A673 (cell line): Measurements from ENCODE around the gene CACNA1A.
"Not testable (repeated sequence)": the region's sequence is repeated elsewhere in the genome, so short reads cannot be mapped to it uniquely, and the experiment has no call there.

Source experiments
- EZH2 ChIP-seq: fragments of 200-600 bp; sonication (generic); IDR thresholded peaks from 2 replicates; pipeline ENCODE4 v1.6.1; 2017; ENCODE audit warnings: borderline replicate concordance, low read depth, mild to moderate bottlenecking, mixed read lengths, antibody characterized with exemption, low read length; ENCODE audit not compliant: poor library complexity, severe bottlenecking
- TF ChIP-seq, protein P1 (sequence below): fragments of 300-800, 200-600 bp; sonication (generic); conservative IDR thresholded peaks from 2 replicates; pipeline ENCODE4 v1.5.1; 2017; ENCODE audit warnings: low read depth, mild to moderate bottlenecking, antibody characterized with exemption, low read length, moderate library complexity, mixed read lengths

DNA sequence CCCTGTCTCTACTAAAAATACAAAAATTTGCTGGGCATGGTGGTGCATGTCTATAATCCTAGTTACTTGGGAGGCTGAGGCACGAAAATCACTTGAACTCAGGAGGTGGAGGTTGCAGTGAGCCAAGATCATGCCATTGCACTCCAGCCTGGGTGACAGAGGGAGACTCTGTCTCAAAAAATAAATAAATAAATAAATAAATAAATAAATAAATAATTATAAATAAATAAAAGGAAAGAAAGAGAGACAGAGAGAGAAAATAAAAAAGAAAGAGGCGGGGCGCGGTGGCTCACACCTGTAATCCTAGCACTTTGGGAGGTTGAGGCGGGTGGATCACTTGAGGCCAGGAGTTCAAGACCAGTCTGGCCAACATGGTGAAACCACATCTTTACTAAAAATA, 328.7 kb downstream of the CACNA1A start:
- TF ChIP-seq, protein P1, sequence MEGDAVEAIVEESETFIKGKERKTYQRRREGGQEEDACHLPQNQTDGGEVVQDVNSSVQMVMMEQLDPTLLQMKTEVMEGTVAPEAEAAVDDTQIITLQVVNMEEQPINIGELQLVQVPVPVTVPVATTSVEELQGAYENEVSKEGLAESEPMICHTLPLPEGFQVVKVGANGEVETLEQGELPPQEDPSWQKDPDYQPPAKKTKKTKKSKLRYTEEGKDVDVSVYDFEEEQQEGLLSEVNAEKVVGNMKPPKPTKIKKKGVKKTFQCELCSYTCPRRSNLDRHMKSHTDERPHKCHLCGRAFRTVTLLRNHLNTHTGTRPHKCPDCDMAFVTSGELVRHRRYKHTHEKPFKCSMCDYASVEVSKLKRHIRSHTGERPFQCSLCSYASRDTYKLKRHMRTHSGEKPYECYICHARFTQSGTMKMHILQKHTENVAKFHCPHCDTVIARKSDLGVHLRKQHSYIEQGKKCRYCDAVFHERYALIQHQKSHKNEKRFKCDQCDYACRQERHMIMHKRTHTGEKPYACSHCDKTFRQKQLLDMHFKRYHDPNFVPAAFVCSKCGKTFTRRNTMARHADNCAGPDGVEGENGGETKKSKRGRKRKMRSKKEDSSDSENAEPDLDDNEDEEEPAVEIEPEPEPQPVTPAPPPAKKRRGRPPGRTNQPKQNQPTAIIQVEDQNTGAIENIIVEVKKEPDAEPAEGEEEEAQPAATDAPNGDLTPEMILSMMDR: not testable (repeated sequence)
- not testable (repeated sequence) for TF ChIP-seq EZH2
